Caco-2 (cell line): ENCODE measurements around the gene TKFC. TPM values are rescaled to one million over a fixed set of nuclear protein-coding genes. Genes with fewer than 3 reads are reported as not detected.

Experiments
- BruUV-seq: library from RNA; stranded (reverse); fragments of 400-500 nt; replicated peaks from 2 replicates; lab custom pipeline; 2021; lab: Mats Ljungman, UMichigan
- CTCF ChIA-PET: fragments of 300-600 bp; sonication (Branson Sonifier 250); formaldehyde crosslinking; loops from one replicate; lab custom pipeline; 2022; ENCODE audit warnings: antibody characterized with exemption; lab: Charles Lee
- POLR2A ChIA-PET: fragments of 300-600 bp; sonication (Branson Sonifier 250); formaldehyde crosslinking; loops from one replicate; lab custom pipeline; 2022; ENCODE audit warnings: antibody characterized with exemption; lab: Charles Lee
- DNase-seq, 2 experiments: peaks; one replicate each; pipeline versions ENCODE4 v3.0.0 to v3.0.0-alpha.2; 2020 to 2022
- H3K27me3 ChIP-seq: replicated peaks from 2 replicates; pipeline ENCODE4 v1.6.0; 2011; ENCODE audit warnings: low read length; ENCODE audit not compliant: control insufficient read depth, insufficient read depth
- H3K36me3 ChIP-seq: 2 replicates; pipeline ENCODE4 v1.5.1; 2011; ENCODE audit warnings: low read length; ENCODE audit not compliant: control insufficient read depth, insufficient read depth
- H3K4me1 ChIP-seq: fragments of 250-450 bp; sonication (Bioruptor Pico); 2 replicates; pipeline ENCODE4 v1.5.1; 2020; ENCODE audit warnings: mild to moderate bottlenecking
- H3K4me3 ChIP-seq: 2 replicates; pipeline ENCODE4 v1.5.1; 2011; ENCODE audit warnings: low read depth, mild to moderate bottlenecking, control low read depth, low read length
- H3K9me3 ChIP-seq: fragments of 250-450 bp; sonication (Bioruptor Pico); 2 replicates; pipeline ENCODE4 v1.5.1; 2020; ENCODE audit warnings: mild to moderate bottlenecking, moderate library complexity
- H3K27ac Mint-ChIP-seq: one replicate; pipeline ENCODE4 v1.8.0; 2022; ENCODE audit warnings: mixed read lengths; ENCODE audit not compliant: unreplicated experiment
- H3K27me3 Mint-ChIP-seq: one replicate; pipeline ENCODE4 v1.8.0; 2022; ENCODE audit warnings: mixed read lengths; ENCODE audit not compliant: insufficient read depth, unreplicated experiment
- H3K36me3 Mint-ChIP-seq: one replicate; pipeline ENCODE4 v1.8.0; 2022; ENCODE audit warnings: mild to moderate bottlenecking, mixed read lengths; ENCODE audit not compliant: insufficient read depth, unreplicated experiment
- H3K4me1 Mint-ChIP-seq: one replicate; pipeline ENCODE4 v1.8.0; 2022; ENCODE audit warnings: low read depth, mixed read lengths; ENCODE audit not compliant: unreplicated experiment
- H3K4me3 Mint-ChIP-seq: one replicate; pipeline ENCODE4 v1.8.0; 2022; ENCODE audit warnings: mild to moderate bottlenecking, moderate library complexity, mixed read lengths; ENCODE audit not compliant: unreplicated experiment
- H3K9me3 Mint-ChIP-seq: one replicate; pipeline ENCODE4 v1.8.0; 2022; ENCODE audit warnings: mixed read lengths; ENCODE audit not compliant: unreplicated experiment
- CTCF ChIP-seq, 2 experiments: fragments of 200-600 bp in 1 of 2; IDR thresholded peaks; 1 replicate in 1 of 2; 2 replicates in 1 of 2; pipeline versions ENCODE4 v1.5.1 to v1.8.0; 2011 to 2022; ENCODE audit warnings: antibody characterized with exemption in 1 of 2, control low read depth in 1 of 2, inconsistent platforms in 1 of 2, low read depth in 1 of 2, low read length in 1 of 2, mild to moderate bottlenecking in 1 of 2, moderate library complexity in 1 of 2; ENCODE audit not compliant: insufficient read depth in 1 of 2, severe bottlenecking in 1 of 2, unreplicated experiment in 1 of 2
- intact Hi-C: fragments of 100-400 bp; cut with micrococcal nuclease; formaldehyde crosslinking; loops from one replicate; pipeline ENCODE4 v1.10.0; 2022; ENCODE audit not compliant: unreplicated experiment
- total RNA-seq: library from RNA; stranded (reverse); gene quantifications from 2 replicates; pipeline ENCODE4 v1.2.3, GENCODE V29; 2022

The TKFC gene
- total RNA-seq, 1 experiment from 2014 or later: 99.0 TPM

DNA sequence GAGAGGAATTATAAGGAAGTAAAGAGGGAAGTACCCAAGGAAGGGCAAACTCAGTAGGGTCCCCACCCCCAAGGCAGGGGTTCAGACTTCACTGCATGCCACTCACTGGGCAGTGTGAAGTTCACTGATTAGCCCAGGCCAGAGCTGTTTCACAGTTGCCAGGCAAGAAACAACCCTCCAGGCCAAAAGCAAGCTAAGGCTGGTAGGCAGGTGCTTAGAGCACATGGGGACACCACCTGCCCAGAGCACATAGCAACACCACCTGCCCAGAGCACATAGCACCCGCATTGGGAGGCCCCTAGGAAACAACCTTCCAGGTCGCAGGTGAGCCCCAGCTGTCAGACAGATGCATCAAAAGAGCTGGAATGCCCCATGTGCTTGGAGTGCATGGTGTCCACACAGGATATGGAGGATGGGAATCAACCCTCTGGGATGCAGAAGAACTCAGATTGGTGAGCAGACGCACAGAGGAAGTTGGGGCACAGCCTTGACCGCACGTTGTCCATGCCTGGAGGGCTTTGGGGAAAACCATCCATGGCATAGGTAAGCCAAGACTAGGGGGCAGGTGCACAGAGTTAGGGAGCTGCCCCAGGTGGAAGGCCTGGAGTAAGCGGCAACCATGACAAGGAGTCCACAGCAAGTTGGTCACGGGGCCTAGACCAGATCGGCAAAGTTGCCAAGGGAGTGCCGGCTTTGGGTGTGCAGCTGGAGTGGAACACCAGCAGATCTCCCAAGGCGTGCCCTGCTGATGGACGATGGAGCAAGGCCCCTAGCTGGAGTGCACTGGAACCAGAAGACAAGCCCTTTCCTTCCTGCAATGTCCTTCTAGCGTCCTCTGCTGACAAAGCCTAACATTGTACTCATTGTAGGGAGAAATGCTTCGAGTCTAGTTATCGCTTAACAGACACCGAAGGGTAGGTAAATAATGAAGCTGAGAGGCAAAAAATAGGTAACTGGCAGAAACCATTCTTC is 51.5 kb downstream of the TKFC start:
- intact Hi-C loops: loop anchor here (1.0 kb wide), 3 partner anchors 22 to 130 kb away; partner anchors contain the start of gene TMEM138
- H3K9me3 Mint-ChIP-seq: no peaks in the 10 kb centered on the region
- peaks cover 3% of the 10 kb centered on the region; the same call in 1 of the 2 replicates for H3K4me1 ChIP-seq
- CTCF ChIA-PET: interaction anchor here (0.6 to 6.1 kb wide), 10 partner anchors 9 to 183 kb away, joined by 3 to 175 read pairs (median 5); partner anchors contain the start of genes CYB561A3, DDB1, LRRC10B and TKFC
- no peak overlapping the region for H3K27ac Mint-ChIP-seq
- peaks cover 5% of the 10 kb centered on the region for H3K4me1 Mint-ChIP-seq
- H3K4me3 Mint-ChIP-seq: no peak overlapping the region
- H3K36me3 ChIP-seq: no peaks in the 10 kb centered on the region
- no peaks in the 10 kb centered on the region for H3K36me3 Mint-ChIP-seq
- POLR2A ChIA-PET: interaction anchor here (0.9 to 2.3 kb wide), 4 partner anchors 22 to 48 kb away, joined by 3 to 8 read pairs (median 6); partner anchors contain the start of genes CPSF7, CYB561A3, SDHAF2 and TMEM138
- peak in 1 of 2 experiments; percentile 47 for DNase-seq
- no TSS peak for BruUV-seq
- TF ChIP-seq CTCF (IDR thresholded peaks at IDR 0.05; ENCODE audit: insufficient read depth in 1 of 2, low read depth in 1 of 2, low read length in 1 of 2, severe bottlenecking in 1 of 2, unreplicated experiment in 1 of 2): peak in 1 of 2 experiments; percentile 44
- no peaks in the 10 kb centered on the region for H3K27me3 Mint-ChIP-seq
- H3K27me3 ChIP-seq: no peaks in the 10 kb centered on the region
- no peak overlapping the region for H3K4me3 ChIP-seq
- H3K9me3 ChIP-seq: no peaks in the 10 kb centered on the region

GRCh38 chr11:61390161-61390560 is 57.1 kb downstream of the TKFC start:
- peaks cover 4% of the 10 kb centered on the region for H3K4me1 Mint-ChIP-seq
- POLR2A ChIA-PET: interaction anchor here (0.6 kb wide), 2 partner anchors 14 to 317 kb away, joined by 3 read pairs; no protein-coding TSS in a partner anchor
- BruUV-seq: no TSS peak
- intact Hi-C loops: no loop called here
- CTCF ChIA-PET: no interaction called here
- no peak for DNase-seq
- no peaks in the 10 kb centered on the region for H3K27me3 Mint-ChIP-seq
- no peak overlapping the region for H3K27ac Mint-ChIP-seq
- H3K9me3 Mint-ChIP-seq: no peaks in the 10 kb centered on the region
- Histone ChIP-seq H3K4me3 (no peak overlapping the region), H3K4me1 (peaks cover 2% of the 10 kb centered on the region; the same call in 1 of the 2 replicates), H3K9me3 (no peaks in the 10 kb centered on the region), H3K36me3 (peaks cover 4% of the 10 kb centered on the region), H3K27me3 (no peaks in the 10 kb centered on the region)
- no peak for TF ChIP-seq CTCF (IDR thresholded peaks at IDR 0.05; ENCODE audit: insufficient read depth in 1 of 2, low read depth in 1 of 2, low read length in 1 of 2, severe bottlenecking in 1 of 2, unreplicated experiment in 1 of 2)
- no peak overlapping the region for H3K4me3 Mint-ChIP-seq
- H3K36me3 Mint-ChIP-seq: peaks cover 20% of the 10 kb centered on the region

DNA sequence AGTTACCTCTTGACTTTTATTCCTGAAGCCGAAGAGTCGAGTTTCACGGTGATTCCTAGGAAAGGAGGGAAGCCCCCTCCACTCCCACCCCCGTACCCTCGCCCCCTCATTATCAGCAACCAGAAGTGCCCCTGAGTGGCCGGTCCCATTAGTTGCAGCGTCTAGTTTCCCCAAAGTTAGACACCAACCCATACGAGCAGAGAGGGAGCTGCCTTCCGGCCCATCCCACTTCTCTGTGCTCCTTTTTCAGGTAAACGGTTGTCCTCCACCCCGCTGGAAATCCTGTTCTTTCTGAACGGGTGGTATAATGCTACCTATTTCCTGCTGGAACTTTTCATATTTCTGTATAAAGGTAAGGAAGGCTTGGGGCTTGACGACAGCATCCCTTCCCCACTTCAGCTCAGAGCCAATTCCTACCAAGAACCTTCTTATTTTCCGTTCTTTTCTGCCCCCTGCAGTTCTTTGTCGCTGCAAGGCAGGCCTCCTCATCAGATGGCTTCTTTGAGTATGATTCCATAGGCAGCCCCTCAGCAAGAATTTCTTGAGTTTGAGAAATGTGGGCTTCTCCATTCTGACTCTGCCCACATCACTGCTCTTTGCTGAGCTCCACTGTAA is 60.1 kb downstream of the TKFC start:
- no peaks in the 10 kb centered on the region for H3K9me3 ChIP-seq
- no peaks in the 10 kb centered on the region for H3K4me1 Mint-ChIP-seq
- peak; percentile 23 to 32 for DNase-seq
- no peaks in the 10 kb centered on the region for H3K4me1 ChIP-seq
- TF ChIP-seq CTCF (IDR thresholded peaks at IDR 0.05; ENCODE audit: insufficient read depth in 1 of 2, low read depth in 1 of 2, low read length in 1 of 2, severe bottlenecking in 1 of 2, unreplicated experiment in 1 of 2): peak in 1 of 2 experiments; percentile 32
- no peaks in the 10 kb centered on the region for H3K27me3 ChIP-seq
- intact Hi-C loops: loop anchor here (1.0 to 2.0 kb wide), 2 partner anchors 31 to 56 kb away; partner anchors contain the start of gene TMEM138
- ChIA-PET POLR2A (interaction anchor here (0.9 to 2.3 kb wide), 6 partner anchors 9 to 60 kb away, joined by 3 to 19 read pairs (median 4); partner anchors contain the start of genes CPSF7, CYB561A3, DDB1 and SDHAF2), CTCF (interaction anchor here (0.7 to 2.8 kb wide), 11 partner anchors 8 to 274 kb away, joined by 3 to 30 read pairs (median 6); partner anchors contain the start of genes DDB1, TKFC and TMEM138)
- H3K4me3 ChIP-seq: peak overlapping the region; percentile 94
- BruUV-seq: no TSS peak
- peaks cover 4% of the 10 kb centered on the region for H3K36me3 ChIP-seq
- no peaks in the 10 kb centered on the region for H3K9me3 Mint-ChIP-seq
- peak overlapping the region; percentile 99 for H3K4me3 Mint-ChIP-seq
- peak overlapping the region; percentile 98 for H3K27ac Mint-ChIP-seq
- no peaks in the 10 kb centered on the region for H3K27me3 Mint-ChIP-seq
- H3K36me3 Mint-ChIP-seq: peaks cover 40% of the 10 kb centered on the region
